ENCODE results near the gene OTUD4. TPM values are rescaled to one million over a fixed set of nuclear protein-coding genes. Genes with fewer than 3 reads are reported as not detected.
A peak's percentile ranks its signal among the peaks of the same experiment; 100 is the strongest.

OTUD4 gene
- total and polyA plus RNA-seq, 9 of the 15 experiments (the other 6 are each of a cell fraction or from before 2014, with no cell fraction given): 4.2 to 29.0 (median 24.8) TPM

DNA sequence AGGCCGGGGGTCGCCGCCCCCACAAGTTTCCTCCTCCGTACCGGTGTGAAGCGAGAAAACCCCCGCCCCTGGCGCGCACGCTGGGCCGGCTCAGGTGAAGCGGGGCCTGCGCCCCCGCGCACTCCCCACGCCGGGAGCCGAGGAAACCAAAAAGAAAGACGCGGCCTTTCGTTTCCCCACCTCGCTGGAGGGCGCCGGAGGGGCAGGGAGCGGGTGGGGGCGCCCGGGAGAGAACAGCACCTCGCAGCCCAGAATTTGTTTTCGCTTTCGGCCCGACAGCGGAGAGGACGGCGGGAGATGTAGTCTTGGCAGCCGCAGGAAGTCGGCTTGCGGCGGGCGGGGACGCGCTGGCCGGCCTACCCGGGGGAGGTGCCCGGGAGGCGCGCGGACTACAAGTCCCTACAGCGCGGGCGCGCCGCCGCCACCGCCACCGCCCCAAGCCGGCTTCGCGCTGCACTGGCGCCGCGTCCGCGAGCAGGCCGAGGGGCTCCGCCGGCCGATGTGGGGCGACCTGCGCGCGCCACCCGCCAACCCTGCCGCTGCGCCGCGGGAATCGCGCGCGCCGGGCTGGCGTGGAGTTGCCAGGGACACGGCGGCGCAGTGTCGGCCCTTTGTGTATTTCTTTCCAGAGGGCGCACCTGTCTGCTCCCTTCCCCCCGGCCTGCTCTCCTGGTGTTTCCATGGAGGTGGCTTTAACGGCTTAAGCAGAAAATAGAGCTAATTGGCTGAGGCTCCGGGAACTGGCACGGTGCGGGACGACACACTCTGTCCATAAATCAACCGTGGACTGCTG is at the start of gene OTUD4 (continued):
- TF ChIP-seq, protein P1, sequence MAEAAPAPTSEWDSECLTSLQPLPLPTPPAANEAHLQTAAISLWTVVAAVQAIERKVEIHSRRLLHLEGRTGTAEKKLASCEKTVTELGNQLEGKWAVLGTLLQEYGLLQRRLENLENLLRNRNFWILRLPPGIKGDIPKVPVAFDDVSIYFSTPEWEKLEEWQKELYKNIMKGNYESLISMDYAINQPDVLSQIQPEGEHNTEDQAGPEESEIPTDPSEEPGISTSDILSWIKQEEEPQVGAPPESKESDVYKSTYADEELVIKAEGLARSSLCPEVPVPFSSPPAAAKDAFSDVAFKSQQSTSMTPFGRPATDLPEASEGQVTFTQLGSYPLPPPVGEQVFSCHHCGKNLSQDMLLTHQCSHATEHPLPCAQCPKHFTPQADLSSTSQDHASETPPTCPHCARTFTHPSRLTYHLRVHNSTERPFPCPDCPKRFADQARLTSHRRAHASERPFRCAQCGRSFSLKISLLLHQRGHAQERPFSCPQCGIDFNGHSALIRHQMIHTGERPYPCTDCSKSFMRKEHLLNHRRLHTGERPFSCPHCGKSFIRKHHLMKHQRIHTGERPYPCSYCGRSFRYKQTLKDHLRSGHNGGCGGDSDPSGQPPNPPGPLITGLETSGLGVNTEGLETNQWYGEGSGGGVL (CRISPR knock-in tag; IDR thresholded peaks at IDR 0.05): no peak
- no peak for TF ChIP-seq HDAC3 (IDR thresholded peaks at IDR 0.05; ENCODE audit: borderline replicate concordance, partially characterized antibody)
- peak; percentile 66; the same call in 1 of the 2 replicates for TF ChIP-seq L3MBTL2 (IDR thresholded peaks at IDR 0.05)
- no peak for TF ChIP-seq ATF1 (CRISPR knock-in tag; IDR thresholded peaks at IDR 0.05)
- TF ChIP-seq ATF1 (tag; IDR thresholded peaks at IDR 0.05): peak; percentile 46; the same call in 1 of the 2 replicates
- TF ChIP-seq KDM1A (IDR thresholded peaks at IDR 0.05): no peak
- no peak for TF ChIP-seq COPS2 (conservative IDR thresholded peaks at IDR 0.05)
- TF ChIP-seq TARDBP (IDR thresholded peaks at IDR 0.05): no peak
- no peak for TF ChIP-seq BRCA1 (IDR thresholded peaks at IDR 0.05)
- no peak for TF ChIP-seq BRCA1 (CRISPR knock-in tag; IDR thresholded peaks at IDR 0.05)
- TF ChIP-seq, protein P2, sequence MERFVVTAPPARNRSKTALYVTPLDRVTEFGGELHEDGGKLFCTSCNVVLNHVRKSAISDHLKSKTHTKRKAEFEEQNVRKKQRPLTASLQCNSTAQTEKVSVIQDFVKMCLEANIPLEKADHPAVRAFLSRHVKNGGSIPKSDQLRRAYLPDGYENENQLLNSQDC (CRISPR knock-in tag; IDR thresholded peaks at IDR 0.05): peak; percentile 30; the same call in 1 of the 2 replicates
- peak; percentile 74 for TF ChIP-seq CREM (IDR thresholded peaks at IDR 0.05; ENCODE audit: low read depth)
- TF ChIP-seq TEAD1 (CRISPR knock-in tag; IDR thresholded peaks at IDR 0.05): no peak; a peak in 1 of 4 replicates
- TF ChIP-seq, protein P3, sequence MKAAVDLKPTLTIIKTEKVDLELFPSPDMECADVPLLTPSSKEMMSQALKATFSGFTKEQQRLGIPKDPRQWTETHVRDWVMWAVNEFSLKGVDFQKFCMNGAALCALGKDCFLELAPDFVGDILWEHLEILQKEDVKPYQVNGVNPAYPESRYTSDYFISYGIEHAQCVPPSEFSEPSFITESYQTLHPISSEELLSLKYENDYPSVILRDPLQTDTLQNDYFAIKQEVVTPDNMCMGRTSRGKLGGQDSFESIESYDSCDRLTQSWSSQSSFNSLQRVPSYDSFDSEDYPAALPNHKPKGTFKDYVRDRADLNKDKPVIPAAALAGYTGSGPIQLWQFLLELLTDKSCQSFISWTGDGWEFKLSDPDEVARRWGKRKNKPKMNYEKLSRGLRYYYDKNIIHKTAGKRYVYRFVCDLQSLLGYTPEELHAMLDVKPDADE (conservative IDR thresholded peaks at IDR 0.05; ENCODE audit: control insufficient read depth, low read depth, low read length): peak; percentile 97
- no peak for TF ChIP-seq C11orf30 (IDR thresholded peaks at IDR 0.05; ENCODE audit: low read depth)
- no peak for TF ChIP-seq SETDB1 (IDR thresholded peaks at IDR 0.05; ENCODE audit: low read length)
- no peak for TF ChIP-seq NFYB (IDR thresholded peaks at IDR 0.05; ENCODE audit: extremely low read depth, insufficient read length)
- TF ChIP-seq FIP1L1 (IDR thresholded peaks at IDR 0.05; ENCODE audit: low read depth, low read length, poor library complexity, severe bottlenecking): no peak
- TF ChIP-seq MTA2 (IDR thresholded peaks at IDR 0.05; ENCODE audit: low read depth): no peak
- no peak for TF ChIP-seq BCL6 (CRISPR knock-in tag; IDR thresholded peaks at IDR 0.05)
- TF ChIP-seq KLF16 (IDR thresholded peaks at IDR 0.05): no peak
- no peak for TF ChIP-seq HNRNPL (IDR thresholded peaks at IDR 0.05; ENCODE audit: low read depth, low read length)
- TF ChIP-seq, protein P4, sequence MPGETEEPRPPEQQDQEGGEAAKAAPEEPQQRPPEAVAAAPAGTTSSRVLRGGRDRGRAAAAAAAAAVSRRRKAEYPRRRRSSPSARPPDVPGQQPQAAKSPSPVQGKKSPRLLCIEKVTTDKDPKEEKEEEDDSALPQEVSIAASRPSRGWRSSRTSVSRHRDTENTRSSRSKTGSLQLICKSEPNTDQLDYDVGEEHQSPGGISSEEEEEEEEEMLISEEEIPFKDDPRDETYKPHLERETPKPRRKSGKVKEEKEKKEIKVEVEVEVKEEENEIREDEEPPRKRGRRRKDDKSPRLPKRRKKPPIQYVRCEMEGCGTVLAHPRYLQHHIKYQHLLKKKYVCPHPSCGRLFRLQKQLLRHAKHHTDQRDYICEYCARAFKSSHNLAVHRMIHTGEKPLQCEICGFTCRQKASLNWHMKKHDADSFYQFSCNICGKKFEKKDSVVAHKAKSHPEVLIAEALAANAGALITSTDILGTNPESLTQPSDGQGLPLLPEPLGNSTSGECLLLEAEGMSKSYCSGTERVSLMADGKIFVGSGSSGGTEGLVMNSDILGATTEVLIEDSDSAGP (CRISPR knock-in tag; IDR thresholded peaks at IDR 0.05): no peak
- TF ChIP-seq TCF7L2 (IDR thresholded peaks at IDR 0.05; ENCODE audit: low read depth, low read length): no peak
- TF ChIP-seq BHLHE40 (IDR thresholded peaks at IDR 0.05; ENCODE audit: low read length): no peak
- peak; percentile 82 for TF ChIP-seq EP400 (IDR thresholded peaks at IDR 0.05)
- TF ChIP-seq RFX1 (IDR thresholded peaks at IDR 0.05): peak; percentile 61

All from K562 (cell line).